Activated CD4-positive, alpha-beta T cell treated with anti-CD3 and anti-CD28 coated beads, Interleukin-2, amount 50 U/mL, for 4 hours (primary cell): Measurements from ENCODE around the gene RGS21.

Experiments
- DNase-seq, 2 experiments: peaks; one replicate each; pipeline ENCODE4 v3.0.0-alpha.2; 2020

Gene RGS21

GRCh38 chr1:192379554-192379953, 62.8 kb downstream of the RGS21 start:
- no peak for DNase-seq

GRCh38 chr1:192382758-192383157, 66.0 kb downstream of the RGS21 start:
- no peak for DNase-seq

GRCh38 chr1:192386051-192386650, 69.4 kb downstream of the RGS21 start:
- DNase-seq = no peak

- DNase-seq = no peak
These were observed 78.4 kb downstream of the RGS21 start for GRCh38 chr1:192395211-192395610.

GRCh38 chr1:192395895-192396294, 79.1 kb downstream of the RGS21 start:
- no peak for DNase-seq

GRCh38 chr1:192399161-192399560, 82.4 kb downstream of the RGS21 start:
- DNase-seq = no peak

GRCh38 chr1:192401825-192402224, 85.0 kb downstream of the RGS21 start:
- DNase-seq = no peak

- DNase-seq = no peak
These were observed 85.8 kb downstream of the RGS21 start for GRCh38 chr1:192402571-192402970.

- DNase-seq = no peak
These were observed 90.4 kb downstream of the RGS21 start for GRCh38 chr1:192407206-192407605.
